Spleen (tissue), 7 donors: ENCODE measurements around the gene CLASP1.

Experiments
- CTCF ChIP-seq, 11 experiments: fragments of 200-600 bp in 7 of 11; fragments of 450-650 bp in 4 of 11; sonication (generic) in 4 of 11; IDR thresholded peaks in 8 of 11; conservative IDR thresholded peaks in 3 of 11; 1 replicate in 7 of 11; 2 replicates in 4 of 11; pipeline versions ENCODE4 v1.4.0 to v1.8.0; 2016 to 2021; ENCODE audit warnings: antibody characterized with exemption in 11 of 11, inconsistent platforms in 4 of 11, mild to moderate bottlenecking in 1 of 11
- POLR2A ChIP-seq, 3 donors: fragments of 450-650 bp; IDR thresholded peaks; one replicate each; pipeline ENCODE4 v1.5.1; 2017; ENCODE audit warnings: antibody characterized with exemption in 3 of 3, mild to moderate bottlenecking in 1 of 3
- POLR2AphosphoS5 ChIP-seq, 3 donors: sonication (generic); formaldehyde crosslinking; IDR thresholded peaks; one replicate each; pipeline ENCODE4 v1.5.1; 2017; ENCODE audit warnings: antibody characterized with exemption in 3 of 3
- donor health status: DM: no; HTN: no; CAD: no; lungs with moderate emphysema.
- donor health status: DM: no; HTN: no; CAD: no.
- donor health status: DM: no; HTN: no; CAD: no.

DNA sequence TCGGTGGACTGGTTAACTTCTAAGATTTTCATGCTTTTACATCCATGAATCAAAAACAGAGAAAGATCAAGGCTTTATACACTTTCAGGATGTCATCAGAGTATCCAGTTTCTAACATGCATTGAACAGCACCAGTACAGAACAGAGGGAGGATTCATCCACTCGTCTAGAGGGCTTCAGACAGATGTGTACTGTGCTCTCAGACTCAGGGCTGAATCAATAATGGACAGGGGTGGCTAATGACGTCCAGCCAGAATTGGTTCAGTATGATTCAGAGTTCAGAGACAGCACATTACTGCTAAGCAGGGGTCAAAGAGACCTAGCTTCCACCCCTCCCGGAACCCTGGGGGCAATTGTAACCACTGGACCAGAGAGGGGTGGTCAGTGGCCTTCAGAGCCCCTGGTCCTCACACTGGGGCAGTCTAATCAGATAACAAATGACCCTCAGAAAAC lies 81.3 kb downstream of the CLASP1 start:
- TF ChIP-seq CTCF (IDR thresholded peaks at IDR 0.05 in 8 of 11, conservative IDR thresholded peaks at IDR 0.05 in 3 of 11) (no peak), POLR2A (IDR thresholded peaks at IDR 0.05) (no peak), POLR2AphosphoS5 (IDR thresholded peaks at IDR 0.05) (no peak)
